DND-41 (cell line): Measurements from ENCODE around the gene TGDS.
A peak's percentile ranks its signal among the peaks of the same experiment; 100 is the strongest.
"Not testable (repeated sequence)": the region's sequence is repeated elsewhere in the genome, so short reads cannot be mapped to it uniquely, and the experiment has no call there.

Source experiments
- ATAC-seq: fragments of 200-7000 bp; cut with Tn5 transposase; 3 replicates; pipeline ENCODE4 v1.9.1; 2021; ENCODE audit warnings: low read depth; ENCODE audit not compliant: insufficient read depth
- DNase-seq: peaks from one replicate; pipeline ENCODE4 v3.0.0-alpha.2; 2020
- H2AFZ ChIP-seq: 2 replicates; pipeline ENCODE4 v1.6.0; 2012; ENCODE audit warnings: low read depth, low read length
- H3K27ac ChIP-seq: 2 replicates; pipeline ENCODE4 v1.5.1; 2012; ENCODE audit warnings: low read length, inconsistent platforms
- H3K27me3 ChIP-seq: fragments of 200-600 bp; sonication (generic); 2 replicates; pipeline ENCODE4 v1.6.0; 2012; ENCODE audit warnings: low read length, mild to moderate bottlenecking, inconsistent platforms; ENCODE audit not compliant: insufficient read depth, poor library complexity
- H3K36me3 ChIP-seq: 2 replicates; pipeline ENCODE4 v1.5.1; 2012; ENCODE audit warnings: low read length, inconsistent platforms; ENCODE audit not compliant: insufficient read depth
- H3K4me1 ChIP-seq: 2 replicates; pipeline ENCODE4 v1.5.1; 2012; ENCODE audit warnings: mild to moderate bottlenecking, low read length; ENCODE audit not compliant: insufficient read depth
- H3K4me2 ChIP-seq: 2 replicates; pipeline ENCODE4 v1.6.0; 2012; ENCODE audit warnings: mild to moderate bottlenecking, moderate library complexity, low read length, inconsistent platforms; ENCODE audit not compliant: insufficient read depth
- H3K4me3 ChIP-seq, 2 experiments: fragments of 200-600 bp in 1 of 2; shearing (Covaris generic) in 1 of 2; 2 replicates each; pipeline ENCODE4 v1.5.1; 2012 to 2016; ENCODE audit warnings: inconsistent platforms in 2 of 2, low read length in 2 of 2, mild to moderate bottlenecking in 2 of 2, low read depth in 1 of 2, moderate library complexity in 1 of 2
- H3K79me2 ChIP-seq: 2 replicates; pipeline ENCODE4 v1.6.0; 2012; ENCODE audit warnings: low read length, inconsistent platforms; ENCODE audit not compliant: insufficient read depth
- H3K9ac ChIP-seq: 2 replicates; pipeline ENCODE4 v1.6.0; 2012; ENCODE audit warnings: low read depth, mild to moderate bottlenecking, inconsistent platforms, low read length, moderate library complexity
- H3K9me3 ChIP-seq: 2 replicates; pipeline ENCODE4 v1.5.1; 2012; ENCODE audit warnings: low read length, moderate library complexity, mild to moderate bottlenecking, inconsistent platforms; ENCODE audit not compliant: insufficient read depth, severe bottlenecking
- H4K20me1 ChIP-seq: 2 replicates; pipeline ENCODE4 v1.6.0; 2012; ENCODE audit warnings: low read length; ENCODE audit not compliant: insufficient read depth
- CTCF ChIP-seq: IDR thresholded peaks from 2 replicates; pipeline ENCODE4 v1.5.1; 2012; ENCODE audit warnings: borderline replicate concordance, low read length, moderate library complexity, mild to moderate bottlenecking; ENCODE audit not compliant: poor library complexity, severe bottlenecking; ENCODE audit errors: extremely low read depth
- EZH2 ChIP-seq: IDR thresholded peaks from 3 replicates; pipeline ENCODE4 v1.6.1; 2012; ENCODE audit warnings: borderline replicate concordance, low read depth, mild to moderate bottlenecking, moderate library complexity, low read length, inconsistent platforms; ENCODE audit not compliant: severe bottlenecking

The TGDS gene, protein sequence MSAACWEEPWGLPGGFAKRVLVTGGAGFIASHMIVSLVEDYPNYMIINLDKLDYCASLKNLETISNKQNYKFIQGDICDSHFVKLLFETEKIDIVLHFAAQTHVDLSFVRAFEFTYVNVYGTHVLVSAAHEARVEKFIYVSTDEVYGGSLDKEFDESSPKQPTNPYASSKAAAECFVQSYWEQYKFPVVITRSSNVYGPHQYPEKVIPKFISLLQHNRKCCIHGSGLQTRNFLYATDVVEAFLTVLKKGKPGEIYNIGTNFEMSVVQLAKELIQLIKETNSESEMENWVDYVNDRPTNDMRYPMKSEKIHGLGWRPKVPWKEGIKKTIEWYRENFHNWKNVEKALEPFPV

DNA sequence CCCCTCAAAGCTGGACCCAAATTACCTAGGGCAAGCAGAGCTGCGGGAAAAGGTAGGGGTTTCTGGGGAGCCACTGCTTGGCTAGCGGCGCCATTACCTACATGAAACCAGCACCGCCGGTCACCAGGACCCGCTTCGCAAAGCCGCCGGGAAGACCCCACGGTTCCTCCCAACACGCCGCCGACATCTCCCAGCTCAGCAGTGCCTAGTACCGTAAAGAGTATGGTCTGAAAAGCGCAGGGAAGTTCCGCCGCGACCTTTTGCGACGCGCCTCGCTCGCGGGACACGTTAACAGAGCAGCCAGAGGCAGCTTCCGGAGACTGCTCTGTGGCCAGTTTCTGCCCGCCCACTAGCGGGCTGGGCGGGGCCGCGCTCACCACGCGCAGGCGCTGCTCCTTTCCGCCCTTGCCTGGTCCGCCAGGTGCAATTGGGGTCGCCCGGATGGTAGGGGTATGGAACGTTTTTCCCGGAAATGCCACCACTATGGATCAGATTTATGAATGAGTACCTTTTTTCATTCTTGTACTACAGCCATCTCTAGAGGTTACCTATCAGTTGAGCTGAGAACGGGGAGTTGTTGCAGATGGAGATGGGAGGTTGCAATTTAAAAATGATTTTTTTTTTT lies at the start of gene TGDS:
Gene TGDS, minus strand, starts transcription at position 203 of the 625 bp plus-strand sequence. Its CDS starts 16 bp downstream, at position 187.
- peak; percentile 94 for ATAC-seq
- Histone ChIP-seq H3K27me3 (no peaks in the 10 kb centered on the region), H3K4me2 (peak within 1 kb of the TSS; percentile 94), H3K9me3 (no peaks in the 10 kb centered on the region), H3K27ac (peak within 1 kb of the TSS; percentile 82), H3K9ac (peak within 1 kb of the TSS; percentile 81), H3K36me3 (peaks cover 24% of the 10 kb centered on the region), H2AFZ (peak within 1 kb of the TSS; percentile 68), H3K4me3 (peak within 1 kb of the TSS; percentile 85 to 88), H3K79me2 (peaks cover 47% of the 10 kb centered on the region), H3K4me1 (peaks cover 47% of the 10 kb centered on the region), H4K20me1 (no peaks in the 10 kb centered on the region; the same call in 1 of the 2 replicates)
- DNase-seq = peak; percentile 96
- TF ChIP-seq CTCF (peak; percentile 7), EZH2 (no peak)

DNA sequence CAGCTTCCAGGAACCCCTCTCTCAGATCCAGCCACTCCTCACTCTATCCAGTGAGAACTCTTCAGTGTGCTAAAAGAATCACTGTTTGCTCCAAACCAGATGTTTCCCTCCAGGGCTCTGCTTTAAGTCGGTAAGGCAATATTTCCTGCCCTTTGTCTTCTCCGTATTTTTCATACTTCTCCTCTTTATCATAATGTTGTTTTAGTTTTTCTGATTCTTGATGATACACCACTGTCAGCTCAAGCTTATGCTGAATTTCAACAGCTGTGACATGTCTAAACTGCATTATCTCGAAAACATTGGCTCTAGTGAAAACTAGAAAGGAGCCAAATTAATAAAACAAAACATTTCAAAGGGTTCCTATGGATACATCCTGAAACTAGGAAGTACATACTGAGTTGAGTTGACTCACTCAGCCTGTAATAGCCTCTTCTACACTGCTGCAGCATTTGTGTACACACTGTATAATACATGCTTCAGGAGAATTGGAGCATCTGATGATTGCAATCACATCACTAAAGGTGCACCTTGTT lies 45.5 kb upstream of the TGDS start:
- H4K20me1 ChIP-seq = no peaks in the 10 kb centered on the region
- H3K4me3 ChIP-seq = no peak overlapping the region
- H3K9me3 ChIP-seq = no peaks in the 10 kb centered on the region
- no peak overlapping the region for H3K9ac ChIP-seq
- ATAC-seq = no peak
- H3K27ac ChIP-seq = no peak overlapping the region
- H3K27me3 ChIP-seq = no peaks in the 10 kb centered on the region
- no peaks in the 10 kb centered on the region for H3K79me2 ChIP-seq
- no peak for DNase-seq
- no peak overlapping the region for H2AFZ ChIP-seq
- H3K4me2 ChIP-seq = no peak overlapping the region
- H3K36me3 ChIP-seq = no peaks in the 10 kb centered on the region
- TF ChIP-seq EZH2 = no peak
- TF ChIP-seq CTCF = no peak
- H3K4me1 ChIP-seq = no peaks in the 10 kb centered on the region

DNA sequence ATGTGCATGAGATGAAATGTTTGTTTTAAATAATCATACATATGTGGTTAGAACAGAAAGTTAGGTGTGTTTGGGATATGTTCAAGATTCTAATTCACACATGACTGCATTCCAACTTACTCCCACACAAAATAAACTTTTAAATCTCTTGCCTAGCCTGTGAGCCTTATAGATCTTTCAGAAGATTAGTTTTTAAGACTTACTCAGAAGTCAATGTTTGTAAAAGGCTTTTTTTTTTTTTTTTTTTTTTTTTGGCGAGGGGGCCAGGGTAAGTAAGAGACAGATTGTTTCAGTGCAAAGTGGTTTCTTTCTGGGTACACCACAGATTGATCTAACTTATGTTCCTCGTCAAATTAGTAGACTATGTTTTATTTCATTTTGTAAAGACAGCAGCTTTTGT lies 44.8 kb upstream of the TGDS start:
- DNase-seq (no peak), ATAC-seq (no peak)
- Histone ChIP-seq H3K27me3 (no peaks in the 10 kb centered on the region), H3K36me3 (no peaks in the 10 kb centered on the region), H3K4me2 (no peak overlapping the region), H3K27ac (no peak overlapping the region), H3K9ac (no peak overlapping the region), H3K4me3 (no peak overlapping the region), H2AFZ (no peak overlapping the region; the same call in 1 of the 2 replicates), H4K20me1 (no peaks in the 10 kb centered on the region), H3K79me2 (no peaks in the 10 kb centered on the region), H3K9me3 (no peaks in the 10 kb centered on the region), H3K4me1 (no peaks in the 10 kb centered on the region)
- TF ChIP-seq EZH2 (no peak), CTCF (no peak)

DNA sequence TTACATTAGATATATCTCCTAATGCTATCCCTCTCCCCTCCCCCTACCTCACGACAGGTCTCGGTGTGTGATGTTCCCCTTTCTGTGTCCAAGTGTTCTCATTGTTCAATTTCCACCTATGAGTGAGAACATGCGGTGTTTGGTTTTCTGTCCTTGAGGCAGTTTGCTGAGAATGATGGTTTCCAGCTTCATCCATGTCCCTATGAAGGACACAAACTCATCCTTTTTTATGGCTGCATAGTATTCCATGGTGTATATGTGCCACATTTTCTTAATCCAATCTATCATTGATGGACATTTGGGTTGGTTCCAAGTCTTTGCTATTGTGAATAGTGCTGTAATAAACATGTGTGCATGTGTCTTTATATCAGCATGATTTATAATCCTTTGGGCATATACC lies 41.7 kb upstream of the TGDS start:
- not testable (repeated sequence) for H3K27me3 ChIP-seq, ATAC-seq, H3K9ac ChIP-seq, H3K36me3 ChIP-seq, H3K79me2 ChIP-seq, H3K4me1 ChIP-seq, H3K4me3 ChIP-seq, H3K9me3 ChIP-seq, H4K20me1 ChIP-seq, H2AFZ ChIP-seq, H3K27ac ChIP-seq, H3K4me2 ChIP-seq, DNase-seq
